Activated naive CD8-positive, alpha-beta T cell treated with anti-CD3 and anti-CD28 coated beads, Interleukin-2, amount 50 U/mL, for 24 hours (primary cell): ENCODE measurements around the gene KRTAP12-4.
A peak's percentile ranks its signal among the peaks of the same experiment; 100 is the strongest.
"Not testable (repeated sequence)": the region's sequence is repeated elsewhere in the genome, so short reads cannot be mapped to it uniquely, and the experiment has no call there.

Experiments used
- ATAC-seq: fragments of 150-1000 bp; cut with Tn5 transposase; one replicate; pipeline ENCODE4 v1.10.0; 2021
- DNase-seq: peaks from one replicate; pipeline ENCODE4 v3.0.0; 2021
- H3K27ac Mint-ChIP-seq: one replicate; pipeline ENCODE4 v1.8.0; 2021; ENCODE audit warnings: mild to moderate bottlenecking, mixed read lengths
- H3K27me3 Mint-ChIP-seq: one replicate; pipeline ENCODE4 v1.8.0; 2021; ENCODE audit warnings: mixed read lengths
- H3K36me3 Mint-ChIP-seq: one replicate; pipeline ENCODE4 v1.8.0; 2021; ENCODE audit warnings: low read depth, mixed read lengths
- H3K4me1 Mint-ChIP-seq: one replicate; pipeline ENCODE4 v1.8.0; 2021; ENCODE audit warnings: mixed read lengths
- H3K4me3 Mint-ChIP-seq: one replicate; pipeline ENCODE4 v1.8.0; 2021; ENCODE audit warnings: mild to moderate bottlenecking, moderate library complexity, mixed read lengths
- H3K9me3 Mint-ChIP-seq: one replicate; pipeline ENCODE4 v1.8.0; 2021; ENCODE audit warnings: mixed read lengths

The KRTAP12-4 gene

GRCh38 chr21:44681152-44681551 lies 26.7 kb upstream of the KRTAP12-4 start:
- ATAC-seq (no peak), DNase-seq (no peak)
- Mint-ChIP-seq H3K4me3 (no peak overlapping the region), H3K4me1 (peaks cover 3% of the 10 kb centered on the region), H3K27me3 (peaks cover 1% of the 10 kb centered on the region), H3K9me3 (no peaks in the 10 kb centered on the region), H3K27ac (no peak overlapping the region), H3K36me3 (no peaks in the 10 kb centered on the region)

DNA sequence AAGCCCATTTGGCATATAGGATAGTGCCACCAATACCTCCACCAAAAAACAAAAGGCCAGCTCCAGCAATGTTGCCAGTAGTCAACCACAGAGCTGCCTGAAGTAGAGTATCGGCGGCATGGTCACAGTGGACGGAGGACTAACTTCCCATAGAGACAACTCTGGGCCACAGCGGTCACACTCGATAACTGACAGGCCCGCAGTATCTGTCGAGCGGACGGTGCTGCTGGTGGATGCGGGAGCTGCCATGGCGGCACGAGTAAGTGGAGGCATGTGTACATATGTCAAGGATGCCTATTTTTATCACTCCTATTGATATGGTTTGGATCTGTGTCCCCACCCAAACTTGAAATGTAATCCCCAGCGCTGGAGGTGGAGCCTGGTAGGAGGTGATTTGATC lies 23.4 kb upstream of the KRTAP12-4 start:
- no peak overlapping the region for H3K27ac Mint-ChIP-seq
- H3K4me3 Mint-ChIP-seq: no peak overlapping the region
- no peaks in the 10 kb centered on the region for H3K4me1 Mint-ChIP-seq
- no peaks in the 10 kb centered on the region for H3K27me3 Mint-ChIP-seq
- H3K36me3 Mint-ChIP-seq: peaks cover under 1% of the 10 kb centered on the region
- no peak for ATAC-seq
- H3K9me3 Mint-ChIP-seq: peaks cover 10% of the 10 kb centered on the region
- no peak for DNase-seq

DNA sequence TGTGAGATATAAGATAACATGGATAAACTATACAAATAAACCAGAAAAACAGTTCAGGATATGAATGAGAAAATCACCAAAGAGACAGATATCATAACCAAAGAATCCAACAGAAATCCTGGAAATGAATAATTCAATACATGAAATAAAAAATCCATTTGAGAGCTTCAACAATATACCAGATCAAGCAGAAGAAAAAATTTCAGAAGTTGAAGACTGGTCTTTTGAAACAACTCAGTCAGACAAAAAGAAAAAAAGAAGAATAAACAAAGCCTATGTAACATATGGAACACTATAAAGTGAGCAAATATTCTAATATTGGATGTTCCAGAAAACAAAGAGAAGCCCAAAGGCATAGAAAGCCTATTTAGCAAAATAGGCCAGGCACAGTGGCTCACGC lies 17.5 kb upstream of the KRTAP12-4 start:
- Mint-ChIP-seq H3K9me3 (peaks cover 26% of the 10 kb centered on the region), H3K27ac (no peak overlapping the region), H3K27me3 (peaks cover 2% of the 10 kb centered on the region), H3K4me1 (peaks cover 3% of the 10 kb centered on the region), H3K36me3 (peaks cover 5% of the 10 kb centered on the region), H3K4me3 (no peak overlapping the region)
- DNase-seq: no peak
- no peak for ATAC-seq

DNA sequence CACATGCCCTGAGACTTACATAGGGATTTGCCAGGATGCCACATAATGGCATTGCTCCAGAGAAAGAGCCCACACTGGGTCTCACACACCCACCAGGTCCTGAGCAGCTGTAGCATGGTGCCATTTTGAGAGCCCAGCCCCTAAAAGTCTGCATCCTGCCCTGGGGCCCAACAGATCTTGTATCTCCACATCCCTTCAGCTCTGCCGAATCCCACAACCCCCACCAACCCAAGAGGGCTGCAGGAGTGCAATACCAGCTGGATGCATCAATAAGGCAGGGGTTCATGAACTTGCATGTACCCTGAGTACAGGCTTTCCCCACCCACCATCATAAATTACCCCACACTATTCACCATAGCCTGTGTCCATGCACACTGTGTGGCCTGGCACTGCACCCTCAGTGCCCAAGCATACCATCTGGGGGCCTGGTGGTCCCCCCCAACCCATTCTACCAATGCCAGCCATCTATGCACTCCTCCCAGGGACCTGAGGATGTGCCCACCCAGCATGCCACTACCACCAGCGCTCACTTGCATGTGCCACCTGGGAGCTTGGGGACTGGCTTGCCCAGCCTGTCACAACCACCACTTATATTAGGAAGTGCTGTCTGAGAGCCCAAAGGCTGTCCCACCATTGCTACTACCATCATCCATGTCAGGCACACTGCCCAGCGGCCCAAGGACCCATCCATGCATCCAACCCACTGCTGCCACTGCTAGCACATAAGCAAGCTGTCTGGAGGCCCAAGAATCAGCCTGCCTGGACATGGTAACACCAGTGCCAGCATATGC lies 16.4 kb upstream of the KRTAP12-4 start:
- no peak for ATAC-seq

DNA sequence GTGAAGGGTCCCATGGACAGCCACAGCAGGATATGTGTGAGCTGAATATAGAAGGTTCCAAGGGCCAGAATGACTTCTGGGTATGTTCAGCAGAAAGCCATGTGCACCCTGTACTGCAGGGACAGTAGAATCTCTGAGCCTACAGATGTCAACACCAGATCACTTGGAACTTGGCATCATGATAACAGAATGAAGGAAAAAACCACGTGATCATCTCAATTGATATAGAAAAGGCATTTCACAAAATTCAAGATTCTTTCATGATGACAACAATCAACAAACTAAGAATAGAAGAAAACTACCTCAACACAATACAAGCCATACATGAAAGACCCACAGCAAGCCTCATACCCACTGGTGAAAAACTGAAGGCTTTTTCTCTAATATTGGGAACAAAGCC lies 13.2 kb upstream of the KRTAP12-4 start:
- H3K27ac Mint-ChIP-seq: no peak overlapping the region
- no peak overlapping the region for H3K4me3 Mint-ChIP-seq
- peaks cover 17% of the 10 kb centered on the region for H3K9me3 Mint-ChIP-seq
- ATAC-seq (no peak), DNase-seq (no peak)
- peaks cover 3% of the 10 kb centered on the region for H3K4me1 Mint-ChIP-seq
- H3K27me3 Mint-ChIP-seq: peaks cover 2% of the 10 kb centered on the region
- peaks cover 2% of the 10 kb centered on the region for H3K36me3 Mint-ChIP-seq

More for the DNA sequence above, 16.4 kb upstream of the KRTAP12-4 start:
- H3K4me3 Mint-ChIP-seq: no peak overlapping the region
- peaks cover 26% of the 10 kb centered on the region for H3K9me3 Mint-ChIP-seq
- H3K27ac Mint-ChIP-seq: no peak overlapping the region
- H3K27me3 Mint-ChIP-seq: peaks cover 2% of the 10 kb centered on the region
- no peak for DNase-seq
- H3K36me3 Mint-ChIP-seq: peaks cover 5% of the 10 kb centered on the region
- H3K4me1 Mint-ChIP-seq: peaks cover 3% of the 10 kb centered on the region

GRCh38 chr21:44666401-44667320 lies 12.2 kb upstream of the KRTAP12-4 start, which contains the start of gene KRTAP12-2:
Gene KRTAP12-2 (minus strand): TSS chr21:44666927. CDS start chr21:44666886, 41 bp downstream.
- ATAC-seq: no peak
- Mint-ChIP-seq H3K9me3 (peaks cover 25% of the 10 kb centered on the region), H3K4me3 (no peak within 1 kb of the TSS), H3K36me3 (no peaks in the 10 kb centered on the region), H3K27ac (no peak within 1 kb of the TSS), H3K27me3 (peaks cover 2% of the 10 kb centered on the region), H3K4me1 (peaks cover 3% of the 10 kb centered on the region)
- no peak for DNase-seq

DNA sequence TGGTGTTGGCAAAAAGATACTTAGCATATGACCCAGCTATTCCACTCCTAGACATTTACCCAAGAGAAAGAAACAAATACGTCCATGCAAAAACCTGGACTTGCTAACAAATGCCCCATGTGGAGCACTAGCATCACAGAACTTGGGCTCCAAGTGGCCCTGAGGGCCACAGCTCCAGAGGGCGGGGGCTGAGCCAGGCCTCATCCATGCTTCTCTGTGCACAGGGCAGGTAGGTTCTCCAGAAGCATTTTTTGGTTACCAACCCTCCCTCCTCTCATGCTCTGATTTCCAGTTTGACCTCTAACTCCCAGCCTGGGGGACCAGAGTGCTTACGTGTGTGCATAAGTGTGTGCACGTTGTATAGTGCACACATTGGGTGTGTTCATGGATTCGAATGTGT lies 10.2 kb upstream of the KRTAP12-4 start:
- H3K27me3 Mint-ChIP-seq: peaks cover 2% of the 10 kb centered on the region
- H3K27ac Mint-ChIP-seq: no peak overlapping the region
- no peaks in the 10 kb centered on the region for H3K36me3 Mint-ChIP-seq
- ATAC-seq (no peak), DNase-seq (no peak)
- H3K9me3 Mint-ChIP-seq: peaks cover 28% of the 10 kb centered on the region
- no peak overlapping the region for H3K4me3 Mint-ChIP-seq
- peaks cover 2% of the 10 kb centered on the region for H3K4me1 Mint-ChIP-seq

DNA sequence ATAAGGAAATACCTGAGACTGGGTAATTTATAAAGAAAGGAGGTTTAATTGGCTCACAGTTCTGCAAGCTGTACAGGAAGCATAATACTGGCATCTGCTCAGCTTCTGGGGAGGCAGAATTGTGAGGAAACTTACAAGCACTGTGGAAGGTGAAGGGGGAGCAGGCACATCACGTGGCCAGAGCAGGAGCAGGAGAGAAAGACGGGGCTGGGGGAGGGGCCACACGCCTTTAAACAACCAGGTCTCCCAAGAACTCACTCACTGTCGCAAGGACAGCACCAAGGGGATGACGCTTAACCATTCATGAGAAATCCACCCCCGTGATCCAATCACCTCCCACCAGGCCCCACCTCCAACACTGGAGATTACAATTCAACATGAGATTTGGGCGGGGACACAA lies 7.1 kb upstream of the KRTAP12-4 start:
- H3K27ac Mint-ChIP-seq, ATAC-seq, H3K36me3 Mint-ChIP-seq, H3K27me3 Mint-ChIP-seq, H3K4me3 Mint-ChIP-seq, DNase-seq: not testable (repeated sequence)
- H3K4me1 Mint-ChIP-seq: peaks cover 33% of the 10 kb centered on the region
- peaks cover 24% of the 10 kb centered on the region for H3K9me3 Mint-ChIP-seq

GRCh38 chr21:44658913-44659595 lies 4.6 kb upstream of the KRTAP12-4 start:
- Mint-ChIP-seq H3K4me1 (peaks cover 48% of the 10 kb centered on the region), H3K27me3 (no peaks in the 10 kb centered on the region), H3K4me3 (no peak overlapping the region), H3K27ac (peak overlapping the region; percentile 72), H3K9me3 (peaks cover 32% of the 10 kb centered on the region), H3K36me3 (peaks cover 6% of the 10 kb centered on the region)
- no peak for ATAC-seq
- DNase-seq: no peak

GRCh38 chr21:44658541-44658910 lies 4.1 kb upstream of the KRTAP12-4 start:
- ATAC-seq: no peak
- no peak for DNase-seq
- peak overlapping the region; percentile 62 for H3K4me3 Mint-ChIP-seq
- peak overlapping the region; percentile 72 for H3K27ac Mint-ChIP-seq
- H3K27me3 Mint-ChIP-seq: no peaks in the 10 kb centered on the region
- H3K4me1 Mint-ChIP-seq: peaks cover 53% of the 10 kb centered on the region
- peaks cover 32% of the 10 kb centered on the region for H3K9me3 Mint-ChIP-seq
- H3K36me3 Mint-ChIP-seq: peaks cover 6% of the 10 kb centered on the region

DNA sequence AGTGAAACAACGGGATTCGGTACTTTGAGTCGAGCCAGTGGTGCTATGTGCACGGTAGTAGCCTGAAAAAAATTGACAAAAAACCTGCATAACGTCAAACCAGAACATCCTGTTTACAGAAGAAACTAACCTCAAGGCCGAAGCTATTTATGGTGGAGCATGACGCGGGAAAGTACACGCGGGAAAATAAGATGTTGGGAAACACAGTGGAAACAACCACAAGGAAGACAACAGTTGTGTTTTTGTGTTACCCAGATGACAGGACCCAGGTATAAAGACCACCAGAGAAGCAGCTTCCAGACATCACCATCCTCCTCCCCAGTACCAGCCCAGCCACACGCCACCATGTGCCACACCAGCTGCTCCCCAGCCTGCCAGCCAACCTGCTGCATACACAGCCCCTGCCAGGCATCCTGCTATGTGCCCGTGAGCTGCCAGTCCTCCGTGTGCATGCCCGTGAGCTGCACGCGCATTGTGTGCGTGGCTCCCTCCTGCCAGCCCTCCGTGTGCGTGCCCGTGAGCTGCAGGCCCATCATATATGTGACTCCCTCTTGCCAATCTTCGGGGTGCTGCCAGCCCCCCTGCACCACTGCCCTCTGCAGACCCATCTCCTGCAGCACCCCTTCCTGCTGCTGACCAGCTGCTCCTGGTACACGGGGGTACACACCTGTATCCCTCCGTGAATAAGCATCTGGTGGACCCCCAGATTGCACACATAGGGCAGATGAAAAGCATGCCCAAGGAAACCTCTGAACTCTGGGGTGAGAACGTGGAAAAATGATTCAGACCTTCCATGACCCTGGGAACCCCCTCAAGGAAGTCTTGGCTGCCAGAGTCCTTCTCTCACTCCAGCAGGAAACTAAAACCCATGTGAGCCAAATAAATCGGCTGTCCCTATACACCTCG lies 3.4 kb upstream of the KRTAP12-4 start, which contains the start of gene KRTAP12-3:
TSS of gene KRTAP12-3 (plus strand) at position 298 of the 906 bp plus-strand sequence. CDS start at position 346, 48 bp downstream.
- peak; percentile 38 for ATAC-seq
- peaks cover 31% of the 10 kb centered on the region for H3K9me3 Mint-ChIP-seq
- peaks cover 6% of the 10 kb centered on the region for H3K36me3 Mint-ChIP-seq
- no peaks in the 10 kb centered on the region for H3K27me3 Mint-ChIP-seq
- no peak for DNase-seq
- H3K4me3 Mint-ChIP-seq: peak within 1 kb of the TSS; percentile 62
- peak within 1 kb of the TSS; percentile 72 for H3K27ac Mint-ChIP-seq
- peaks cover 54% of the 10 kb centered on the region for H3K4me1 Mint-ChIP-seq

GRCh38 chr21:44656868-44657267 lies 2.4 kb upstream of the KRTAP12-4 start:
- no peak overlapping the region for H3K27ac Mint-ChIP-seq
- H3K9me3 Mint-ChIP-seq: peaks cover 23% of the 10 kb centered on the region
- H3K36me3 Mint-ChIP-seq: peaks cover 6% of the 10 kb centered on the region
- H3K4me1 Mint-ChIP-seq: peaks cover 54% of the 10 kb centered on the region
- H3K27me3 Mint-ChIP-seq: no peaks in the 10 kb centered on the region
- ATAC-seq (no peak), DNase-seq (no peak)
- H3K4me3 Mint-ChIP-seq: no peak overlapping the region

- H3K36me3 Mint-ChIP-seq: peaks cover 6% of the 10 kb centered on the region
- no peaks in the 10 kb centered on the region for H3K27me3 Mint-ChIP-seq
- no peak overlapping the region for H3K27ac Mint-ChIP-seq
- peaks cover 17% of the 10 kb centered on the region for H3K9me3 Mint-ChIP-seq
- H3K4me3 Mint-ChIP-seq: no peak overlapping the region
- DNase-seq (peak; percentile 31), ATAC-seq (peak; percentile 26)
- H3K4me1 Mint-ChIP-seq: peaks cover 45% of the 10 kb centered on the region
These were observed 543 bp downstream of the KRTAP12-4 start for GRCh38 chr21:44653656-44654575.
